ENCODE measurements around the gene PRKRIP1.

Gene PRKRIP1

DNA sequence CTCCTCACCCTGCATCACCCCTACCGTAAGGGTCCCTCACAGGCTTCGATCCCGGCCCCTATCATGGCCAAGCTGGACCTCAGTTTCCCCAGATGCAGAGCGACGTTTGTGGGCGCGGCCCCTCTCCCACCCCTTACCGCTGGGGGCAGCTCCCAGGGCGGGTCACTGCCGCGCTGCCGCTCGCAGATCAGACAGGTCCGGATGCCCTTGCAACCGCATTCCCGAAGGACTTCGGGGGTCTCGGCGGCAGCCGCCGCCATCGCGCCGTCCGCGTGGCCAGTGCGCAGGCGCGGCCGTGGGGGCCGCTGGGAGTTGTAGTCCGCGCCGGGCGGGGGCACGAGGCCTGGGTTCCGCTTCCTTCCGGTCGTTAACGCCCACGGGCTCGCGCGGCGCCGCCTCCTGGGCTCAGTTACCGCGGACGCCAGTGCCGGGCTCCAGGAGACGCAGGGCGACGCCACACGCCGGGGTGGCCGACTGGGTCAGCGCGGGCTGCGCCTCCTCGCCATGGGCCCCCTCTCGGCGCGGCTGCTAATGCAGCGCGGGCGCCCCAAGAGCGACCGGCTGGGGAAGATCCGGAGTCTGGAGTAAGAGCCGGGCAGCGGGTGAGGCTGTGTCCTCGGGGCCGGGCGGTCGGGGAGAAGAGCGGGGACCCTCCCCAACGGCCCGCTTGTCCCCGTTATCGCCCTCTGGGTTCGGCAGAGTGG lies 68.6 kb downstream of the PRKRIP1 start, which contains the start of the genes ALKBH4 and LRWD1 (continued):
- peak; percentile 87 for TF ChIP-seq ZBTB6 (tag by site-specific recombination; IDR thresholded peaks at IDR 0.05)
- 0 out of 2 replicates have a peak, but pooled peaks have one; percentile 67 for TF ChIP-seq ZNF449 (tag by site-specific recombination; IDR thresholded peaks at IDR 0.05)
- TF ChIP-seq, protein P1, sequence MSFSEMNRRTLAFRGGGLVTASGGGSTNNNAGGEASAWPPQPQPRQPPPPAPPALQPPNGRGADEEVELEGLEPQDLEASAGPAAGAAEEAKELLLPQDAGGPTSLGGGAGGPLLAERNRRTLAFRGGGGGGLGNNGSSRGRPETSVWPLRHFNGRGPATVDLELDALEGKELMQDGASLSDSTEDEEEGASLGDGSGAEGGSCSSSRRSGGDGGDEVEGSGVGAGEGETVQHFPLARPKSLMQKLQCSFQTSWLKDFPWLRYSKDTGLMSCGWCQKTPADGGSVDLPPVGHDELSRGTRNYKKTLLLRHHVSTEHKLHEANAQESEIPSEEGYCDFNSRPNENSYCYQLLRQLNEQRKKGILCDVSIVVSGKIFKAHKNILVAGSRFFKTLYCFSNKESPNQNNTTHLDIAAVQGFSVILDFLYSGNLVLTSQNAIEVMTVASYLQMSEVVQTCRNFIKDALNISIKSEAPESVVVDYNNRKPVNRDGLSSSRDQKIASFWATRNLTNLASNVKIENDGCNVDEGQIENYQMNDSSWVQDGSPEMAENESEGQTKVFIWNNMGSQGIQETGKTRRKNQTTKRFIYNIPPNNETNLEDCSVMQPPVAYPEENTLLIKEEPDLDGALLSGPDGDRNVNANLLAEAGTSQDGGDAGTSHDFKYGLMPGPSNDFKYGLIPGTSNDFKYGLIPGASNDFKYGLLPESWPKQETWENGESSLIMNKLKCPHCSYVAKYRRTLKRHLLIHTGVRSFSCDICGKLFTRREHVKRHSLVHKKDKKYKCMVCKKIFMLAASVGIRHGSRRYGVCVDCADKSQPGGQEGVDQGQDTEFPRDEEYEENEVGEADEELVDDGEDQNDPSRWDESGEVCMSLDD (tag by site-specific recombination; IDR thresholded peaks at IDR 0.05) = peak; percentile 17; the same call in 1 of the 2 replicates
- TF ChIP-seq KLF1 (tag by site-specific recombination; IDR thresholded peaks at IDR 0.05) = peak; percentile 39; the same call in 1 of the 2 replicates
- TF ChIP-seq, protein P2, sequence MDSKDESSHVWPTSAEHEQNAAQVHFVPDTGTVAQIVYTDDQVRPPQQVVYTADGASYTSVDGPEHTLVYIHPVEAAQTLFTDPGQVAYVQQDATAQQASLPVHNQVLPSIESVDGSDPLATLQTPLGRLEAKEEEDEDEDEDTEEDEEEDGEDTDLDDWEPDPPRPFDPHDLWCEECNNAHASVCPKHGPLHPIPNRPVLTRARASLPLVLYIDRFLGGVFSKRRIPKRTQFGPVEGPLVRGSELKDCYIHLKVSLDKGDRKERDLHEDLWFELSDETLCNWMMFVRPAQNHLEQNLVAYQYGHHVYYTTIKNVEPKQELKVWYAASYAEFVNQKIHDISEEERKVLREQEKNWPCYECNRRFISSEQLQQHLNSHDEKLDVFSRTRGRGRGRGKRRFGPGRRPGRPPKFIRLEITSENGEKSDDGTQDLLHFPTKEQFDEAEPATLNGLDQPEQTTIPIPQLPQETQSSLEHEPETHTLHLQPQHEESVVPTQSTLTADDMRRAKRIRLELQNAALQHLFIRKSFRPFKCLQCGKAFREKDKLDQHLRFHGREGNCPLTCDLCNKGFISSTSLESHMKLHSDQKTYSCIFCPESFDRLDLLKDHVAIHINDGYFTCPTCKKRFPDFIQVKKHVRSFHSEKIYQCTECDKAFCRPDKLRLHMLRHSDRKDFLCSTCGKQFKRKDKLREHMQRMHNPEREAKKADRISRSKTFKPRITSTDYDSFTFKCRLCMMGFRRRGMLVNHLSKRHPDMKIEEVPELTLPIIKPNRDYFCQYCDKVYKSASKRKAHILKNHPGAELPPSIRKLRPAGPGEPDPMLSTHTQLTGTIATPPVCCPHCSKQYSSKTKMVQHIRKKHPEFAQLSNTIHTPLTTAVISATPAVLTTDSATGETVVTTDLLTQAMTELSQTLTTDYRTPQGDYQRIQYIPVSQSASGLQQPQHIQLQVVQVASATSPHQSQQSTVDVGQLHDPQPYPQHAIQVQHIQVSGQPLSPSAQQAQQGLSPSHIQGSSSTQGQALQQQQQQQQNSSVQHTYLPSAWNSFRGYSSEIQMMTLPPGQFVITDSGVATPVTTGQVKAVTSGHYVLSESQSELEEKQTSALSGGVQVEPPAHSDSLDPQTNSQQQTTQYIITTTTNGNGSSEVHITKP (tag by site-specific recombination; IDR thresholded peaks at IDR 0.05) = peak; percentile 67
- no peak for TF ChIP-seq ZNF274 (IDR thresholded peaks at IDR 0.05; ENCODE audit: low read length)
- no peak for TF ChIP-seq ZNF274 (tag by site-specific recombination; IDR thresholded peaks at IDR 0.05; ENCODE audit: borderline replicate concordance)
- TF ChIP-seq SP7 (tag by site-specific recombination; IDR thresholded peaks at IDR 0.05) = 0 out of 2 replicates have a peak, but pooled peaks have one; percentile 43
- peak; percentile 72 for TF ChIP-seq SP2 (tag by site-specific recombination; IDR thresholded peaks at IDR 0.05)
- TF ChIP-seq ZNF398 (tag by site-specific recombination; IDR thresholded peaks at IDR 0.05) = peak; percentile 34; the same call in 1 of the 2 replicates
- no peak for TF ChIP-seq ZNF280D (tag by site-specific recombination; IDR thresholded peaks at IDR 0.05)
- TF ChIP-seq PBX3 (CRISPR knock-in tag; IDR thresholded peaks at IDR 0.05) = 0 out of 2 replicates have a peak, but pooled peaks have one; percentile 28
- 0 out of 2 replicates have a peak, but pooled peaks have one; percentile 9 for TF ChIP-seq ZNF10 (tag by site-specific recombination; IDR thresholded peaks at IDR 0.05)
- TF ChIP-seq, protein P3, sequence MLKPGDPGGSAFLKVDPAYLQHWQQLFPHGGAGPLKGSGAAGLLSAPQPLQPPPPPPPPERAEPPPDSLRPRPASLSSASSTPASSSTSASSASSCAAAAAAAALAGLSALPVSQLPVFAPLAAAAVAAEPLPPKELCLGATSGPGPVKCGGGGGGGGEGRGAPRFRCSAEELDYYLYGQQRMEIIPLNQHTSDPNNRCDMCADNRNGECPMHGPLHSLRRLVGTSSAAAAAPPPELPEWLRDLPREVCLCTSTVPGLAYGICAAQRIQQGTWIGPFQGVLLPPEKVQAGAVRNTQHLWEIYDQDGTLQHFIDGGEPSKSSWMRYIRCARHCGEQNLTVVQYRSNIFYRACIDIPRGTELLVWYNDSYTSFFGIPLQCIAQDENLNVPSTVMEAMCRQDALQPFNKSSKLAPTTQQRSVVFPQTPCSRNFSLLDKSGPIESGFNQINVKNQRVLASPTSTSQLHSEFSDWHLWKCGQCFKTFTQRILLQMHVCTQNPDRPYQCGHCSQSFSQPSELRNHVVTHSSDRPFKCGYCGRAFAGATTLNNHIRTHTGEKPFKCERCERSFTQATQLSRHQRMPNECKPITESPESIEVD (tag by site-specific recombination; IDR thresholded peaks at IDR 0.05) = no peak
- no peak for TF ChIP-seq TRIM28 (IDR thresholded peaks at IDR 0.05; ENCODE audit: borderline replicate concordance, low read length)
- TF ChIP-seq ZBTB11 (tag by site-specific recombination; conservative IDR thresholded peaks at IDR 0.05; ENCODE audit: low read depth) = peak; percentile 75
